GM21381 (cell line): ENCODE results near the gene NOXA1.

ENCODE experiments used
- ATAC-seq: cut with Tn5 transposase; IDR thresholded peaks from one replicate; pipeline ENCODE4 v1.9.1; 2021; ENCODE audit warnings: mild to moderate bottlenecking, moderate library complexity; ENCODE audit not compliant: unreplicated experiment

Gene NOXA1

GRCh38 chr9:137480686-137481683, 57.8 kb downstream of the NOXA1 start:
- no peak for ATAC-seq

DNA sequence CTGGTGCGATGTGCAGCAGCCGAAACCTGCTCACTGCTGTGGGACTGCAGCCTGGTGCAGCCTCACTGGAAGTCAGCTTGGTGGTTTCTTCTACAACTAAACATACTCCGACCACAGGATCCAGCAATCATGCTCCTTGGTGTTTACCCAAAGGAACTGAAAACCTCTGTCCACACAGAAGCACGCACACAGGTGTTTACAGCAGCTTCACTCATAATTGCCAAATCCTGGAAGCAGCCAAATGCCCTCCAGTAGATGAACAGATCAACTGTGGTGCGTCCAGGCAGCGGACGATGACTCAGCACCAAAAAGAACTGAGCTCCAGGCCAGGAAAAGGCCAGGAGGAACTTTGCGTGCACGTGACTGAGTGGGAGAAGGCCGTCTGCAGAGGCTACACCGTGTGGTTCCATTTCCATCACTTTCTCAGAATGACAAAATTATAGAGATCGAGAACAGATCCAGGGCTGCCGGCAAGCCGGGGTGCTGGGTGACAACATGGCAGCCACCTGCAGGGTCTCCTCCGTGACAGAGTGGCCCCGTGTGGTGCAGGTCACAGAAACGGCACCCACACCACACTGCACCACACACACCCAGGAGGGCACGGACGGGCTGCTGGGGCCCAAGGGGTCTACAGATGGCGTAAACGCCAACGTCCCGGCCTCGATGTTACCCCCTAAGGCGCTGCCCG, 59.0 kb downstream of the NOXA1 start:
- ATAC-seq: no peak
